NCI-H2196 treated with DMSO at 0.1 percent for 48 hours (cell line): ENCODE measurements around the gene CADPS2.

Experiments
- DNase-seq: peaks from one replicate; lab custom pipeline; 2025; ENCODE audit not compliant: unreplicated experiment; lab: John Stamatoyannopoulos, UW

Gene CADPS2

GRCh38 chr7:122618585-122619189 is 267.6 kb downstream of the CADPS2 start:
- DNase-seq, result no peak

GRCh38 chr7:122616951-122617350 is 269.3 kb downstream of the CADPS2 start:
- no peak for DNase-seq

- DNase-seq, result no peak
Observed at GRCh38 chr7:122605929-122606328, 280.3 kb downstream of the CADPS2 start.

- no peak for DNase-seq
Observed at GRCh38 chr7:122604251-122604650, 282.0 kb downstream of the CADPS2 start.

GRCh38 chr7:122602800-122603199 is 283.5 kb downstream of the CADPS2 start:
- no peak for DNase-seq

- DNase-seq, result no peak
Observed at GRCh38 chr7:122600630-122601029, 285.6 kb downstream of the CADPS2 start.

- DNase-seq, result no peak
Observed at GRCh38 chr7:122600042-122600441, 286.2 kb downstream of the CADPS2 start.

- no peak for DNase-seq
Observed at GRCh38 chr7:122597277-122597676, 289.0 kb downstream of the CADPS2 start.

GRCh38 chr7:122595885-122596284 is 290.4 kb downstream of the CADPS2 start:
- no peak for DNase-seq

- DNase-seq, result no peak
Observed at GRCh38 chr7:122588621-122589020, 297.6 kb downstream of the CADPS2 start.

- DNase-seq, result no peak
Observed at GRCh38 chr7:122584676-122585251, 301.5 kb downstream of the CADPS2 start.

GRCh38 chr7:122578350-122578749 is 307.9 kb downstream of the CADPS2 start:
- DNase-seq, result no peak

- DNase-seq, result no peak
Observed at GRCh38 chr7:122577449-122578003, 308.7 kb downstream of the CADPS2 start.

GRCh38 chr7:122572706-122573105 is 313.6 kb downstream of the CADPS2 start:
- DNase-seq, result no peak

GRCh38 chr7:122561326-122561725 is 324.9 kb downstream of the CADPS2 start:
- DNase-seq, result no peak

- DNase-seq, result no peak
Observed at GRCh38 chr7:122556873-122557542, 329.3 kb downstream of the CADPS2 start.

- DNase-seq, result no peak
Observed at GRCh38 chr7:122556219-122556618, 330.0 kb downstream of the CADPS2 start.

GRCh38 chr7:122553761-122554160 is 332.5 kb downstream of the CADPS2 start:
- DNase-seq, result no peak

- DNase-seq, result no peak
Observed at GRCh38 chr7:122552769-122553168, 333.5 kb downstream of the CADPS2 start.

- DNase-seq, result no peak
Observed at GRCh38 chr7:122550545-122550944, 335.7 kb downstream of the CADPS2 start.

GRCh38 chr7:122549578-122549977 is 336.7 kb downstream of the CADPS2 start:
- no peak for DNase-seq

- no peak for DNase-seq
Observed at GRCh38 chr7:122546496-122546895, 339.8 kb downstream of the CADPS2 start.
